Non-pigmented ciliary epithelial cell (primary cell): Measurements from ENCODE around the gene TTC39A.

ENCODE experiments used
- DNase-seq: peaks from one replicate; pipeline ENCODE4 v3.0.0-alpha.2; 2010; ENCODE audit warnings: low read depth

Gene TTC39A

DNA sequence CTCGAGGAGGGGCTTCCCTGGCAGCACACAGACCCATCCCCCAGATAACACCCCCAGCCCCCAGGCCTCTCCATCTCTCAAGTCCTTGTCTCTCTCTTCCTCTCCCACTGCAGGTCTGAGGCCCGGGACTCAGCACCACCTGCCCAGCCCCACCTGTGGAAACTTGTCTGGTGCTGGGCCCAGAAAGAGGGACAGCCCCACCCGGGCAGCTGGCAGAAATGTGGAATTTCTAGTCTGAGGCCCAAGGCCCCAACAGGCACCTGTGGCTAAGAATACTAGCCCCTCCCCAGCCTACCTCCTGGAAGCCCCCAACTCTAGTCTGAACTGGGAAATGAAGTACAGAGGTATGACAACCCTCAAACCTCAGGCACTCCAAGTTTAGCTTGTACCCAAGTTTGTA, 15.4 kb downstream of the TTC39A start:
- DNase-seq = no peak

DNA sequence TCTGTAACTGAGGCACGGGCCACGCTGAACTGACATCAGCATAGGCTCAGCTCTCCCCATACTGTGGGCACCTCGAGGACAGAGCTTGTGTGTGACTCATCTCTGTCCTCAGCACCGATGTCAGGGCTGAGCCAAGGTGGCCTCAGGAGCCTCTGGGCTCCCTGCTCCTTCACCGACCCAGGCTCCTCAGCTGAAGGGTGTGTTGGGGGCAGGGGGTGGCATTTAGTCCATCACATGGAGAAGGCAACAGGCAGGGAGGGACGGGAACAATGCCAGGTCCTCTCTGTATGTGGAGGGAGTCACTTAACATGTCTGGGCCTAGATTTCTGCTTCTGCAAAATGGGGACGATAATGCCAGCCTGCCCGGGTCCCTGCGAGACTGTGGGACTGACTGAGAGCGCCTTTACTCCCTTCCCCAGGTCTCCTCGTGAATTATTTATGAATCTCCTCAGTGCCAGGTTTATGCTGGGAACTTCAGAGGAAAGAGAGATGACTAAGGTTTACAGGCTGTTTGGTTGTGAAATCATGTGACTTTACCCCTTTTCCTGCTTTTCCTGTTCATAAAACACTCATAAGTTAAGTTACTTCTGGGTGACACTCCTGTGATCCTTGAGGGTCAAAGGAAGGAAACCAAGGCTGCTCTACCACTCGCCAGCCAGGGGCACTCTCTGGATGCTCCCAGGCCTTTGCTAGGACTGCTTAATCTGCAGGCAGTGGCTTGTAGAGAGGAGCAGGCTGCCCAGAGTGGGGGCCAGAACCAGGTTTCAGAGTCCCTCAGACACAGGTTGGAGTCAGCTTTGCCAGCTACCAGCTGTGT, 16.2 kb downstream of the TTC39A start:
- DNase-seq = no peak

DNA sequence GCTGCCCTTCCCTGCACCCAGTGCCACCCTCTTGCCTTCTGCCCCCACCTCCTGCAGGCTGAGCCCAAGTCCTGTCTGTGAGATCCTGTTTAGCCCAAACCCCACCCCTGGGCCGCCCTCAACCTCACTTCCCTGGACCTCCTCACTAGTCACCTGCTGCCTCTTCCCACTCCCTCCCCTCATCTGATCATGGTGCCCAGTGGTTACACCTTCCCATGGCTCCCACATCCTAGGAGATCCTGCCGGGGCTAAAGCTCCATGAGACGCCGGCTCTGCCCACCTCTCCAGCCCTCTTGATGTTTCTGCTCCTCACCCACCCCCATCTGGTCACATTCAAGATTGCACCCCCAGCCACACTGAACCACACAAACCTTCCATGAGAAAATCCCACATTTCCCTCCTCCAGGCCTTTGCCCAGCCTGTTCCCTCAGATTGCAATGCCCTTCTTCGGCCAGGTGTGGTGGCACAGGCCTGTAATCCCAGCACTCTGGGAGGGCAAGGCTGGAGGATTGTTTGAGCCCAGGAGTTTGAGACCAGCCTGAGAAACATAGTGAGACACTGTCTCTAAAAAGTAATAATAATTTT, 17.0 kb downstream of the TTC39A start:
- DNase-seq = no peak

DNA sequence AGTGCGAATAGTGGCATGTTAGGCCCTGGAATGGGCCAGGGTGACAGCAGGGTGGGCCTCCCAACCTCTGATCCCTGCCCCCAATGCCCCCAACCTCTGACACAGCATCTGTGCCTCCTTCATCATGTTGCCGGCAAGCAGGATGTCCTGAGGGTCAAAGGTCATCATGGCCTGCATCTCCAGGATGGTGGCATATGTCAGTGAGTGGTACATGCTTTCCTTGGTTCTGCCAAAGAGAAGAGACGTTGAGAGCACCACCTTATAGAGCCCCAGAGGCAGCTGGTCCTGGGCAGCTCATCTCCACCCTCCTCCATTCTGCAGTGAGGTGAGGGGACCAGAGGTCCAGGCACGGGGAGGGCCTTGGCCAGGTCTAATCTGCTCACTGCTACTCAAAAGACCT, 17.6 kb downstream of the TTC39A start:
- no peak for DNase-seq

DNA sequence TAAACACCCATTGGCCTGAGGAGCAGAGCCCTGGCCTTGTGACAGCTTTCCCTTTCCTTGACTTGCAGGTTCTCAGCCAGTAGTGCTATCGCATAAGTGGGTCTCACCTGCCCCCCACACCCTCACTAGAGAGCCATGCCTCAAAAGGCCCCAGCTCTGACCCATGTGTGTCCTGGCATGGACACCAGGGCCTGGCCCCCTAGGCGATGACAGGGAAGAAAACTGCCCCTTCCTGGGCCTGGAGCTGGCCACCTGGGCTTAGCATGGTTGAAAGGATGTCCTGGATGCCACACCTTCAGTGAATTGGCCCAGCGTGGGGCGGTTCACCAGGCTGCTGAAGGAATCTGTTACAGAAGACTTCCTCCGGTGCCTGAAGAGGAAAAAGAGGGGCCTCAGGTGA, 18.5 kb downstream of the TTC39A start:
- DNase-seq = no peak

DNA sequence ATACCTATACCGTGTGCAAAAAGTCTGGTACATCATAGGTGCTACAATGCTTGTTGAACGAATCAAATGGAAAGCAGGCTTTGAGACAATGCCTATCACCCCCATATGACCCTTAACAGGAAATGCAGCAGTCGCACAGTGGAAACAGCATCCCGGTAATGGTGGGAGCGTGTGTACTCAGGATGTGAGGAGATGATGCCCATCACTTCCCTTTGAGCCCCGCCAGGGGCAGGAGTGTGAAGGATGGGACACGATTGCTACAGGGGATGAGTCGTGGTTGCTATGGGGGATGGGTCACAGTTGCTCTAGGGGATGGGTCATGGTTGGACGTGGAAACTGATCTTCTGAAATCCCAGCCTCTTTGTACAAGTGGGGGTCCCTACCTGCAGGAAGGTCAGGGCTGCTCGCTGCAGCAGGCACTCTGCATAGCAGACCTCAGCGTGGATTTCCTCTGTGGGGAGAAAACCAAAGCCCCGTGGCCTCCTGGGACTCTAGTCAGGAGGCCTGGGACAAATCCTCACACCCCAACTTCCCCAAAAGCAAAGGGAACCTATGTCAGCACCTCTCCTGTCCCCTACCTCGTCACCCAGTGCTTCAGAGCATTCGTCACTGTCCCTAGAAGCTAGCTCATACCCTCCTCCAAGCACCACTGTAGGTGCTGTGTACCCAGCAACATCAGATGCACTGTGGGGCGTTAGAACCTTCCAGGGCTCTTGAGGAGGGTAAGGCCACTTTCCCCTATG, 19.3 kb downstream of the TTC39A start:
- no peak for DNase-seq

DNA sequence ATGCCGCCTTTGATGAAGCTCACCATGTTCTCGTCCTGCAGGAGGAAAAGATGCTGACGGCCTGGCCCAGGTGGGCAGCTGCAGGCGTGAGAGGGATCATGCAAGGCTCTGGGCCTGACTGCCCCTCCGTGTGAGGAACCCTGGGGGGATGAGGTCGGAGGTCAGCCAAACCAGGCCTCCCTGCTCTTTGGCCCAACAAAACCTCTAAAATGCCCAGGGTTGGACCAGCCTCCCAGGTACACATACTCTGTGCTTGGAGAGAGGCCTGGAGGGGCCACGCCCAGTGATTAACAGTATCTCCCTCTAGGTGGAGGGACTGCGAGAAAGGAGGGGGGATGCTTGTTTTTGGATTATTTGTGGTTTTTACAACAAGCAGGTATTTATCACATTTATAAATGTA, 21.1 kb downstream of the TTC39A start:
- DNase-seq = no peak

DNA sequence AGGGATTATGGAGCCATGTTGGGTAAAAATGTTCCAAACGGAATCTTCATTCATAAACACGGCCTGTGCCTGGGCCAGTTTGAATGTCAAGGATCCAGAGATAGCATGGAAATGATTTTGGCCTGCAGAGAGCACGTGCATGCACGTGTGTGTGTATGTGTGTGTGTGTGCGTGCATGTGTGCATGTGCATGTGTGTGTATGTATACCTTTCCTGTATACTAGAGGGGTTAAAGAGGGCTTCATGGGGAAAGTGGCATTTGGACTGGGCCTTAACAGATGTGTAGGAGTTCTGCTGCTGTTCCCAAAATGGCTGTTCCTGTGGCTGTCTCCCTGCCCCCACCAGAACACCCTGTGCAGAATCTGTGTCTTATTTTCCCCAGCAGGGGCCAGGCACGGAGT, 21.7 kb downstream of the TTC39A start:
- DNase-seq = no peak

DNA sequence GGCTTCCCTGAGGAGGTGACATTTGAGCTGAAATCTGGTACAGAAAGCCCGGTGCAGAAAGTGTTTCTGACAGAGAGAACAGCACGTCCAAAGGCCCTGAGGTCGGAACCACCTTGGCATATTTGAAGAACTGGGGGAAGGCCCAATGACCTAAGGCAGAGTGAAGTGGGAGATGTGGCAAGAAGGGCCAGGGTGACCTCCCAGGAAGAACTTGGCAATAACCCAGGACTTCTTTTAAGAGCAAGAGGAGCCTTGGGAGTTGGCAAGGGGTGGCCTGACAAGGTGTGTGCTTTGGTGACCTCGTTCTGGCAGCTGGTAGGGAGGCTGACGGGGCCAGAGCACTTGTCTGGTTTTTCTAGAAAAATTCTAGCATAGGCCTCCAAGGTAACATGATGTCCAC, 23.4 kb downstream of the TTC39A start:
- no peak for DNase-seq

DNA sequence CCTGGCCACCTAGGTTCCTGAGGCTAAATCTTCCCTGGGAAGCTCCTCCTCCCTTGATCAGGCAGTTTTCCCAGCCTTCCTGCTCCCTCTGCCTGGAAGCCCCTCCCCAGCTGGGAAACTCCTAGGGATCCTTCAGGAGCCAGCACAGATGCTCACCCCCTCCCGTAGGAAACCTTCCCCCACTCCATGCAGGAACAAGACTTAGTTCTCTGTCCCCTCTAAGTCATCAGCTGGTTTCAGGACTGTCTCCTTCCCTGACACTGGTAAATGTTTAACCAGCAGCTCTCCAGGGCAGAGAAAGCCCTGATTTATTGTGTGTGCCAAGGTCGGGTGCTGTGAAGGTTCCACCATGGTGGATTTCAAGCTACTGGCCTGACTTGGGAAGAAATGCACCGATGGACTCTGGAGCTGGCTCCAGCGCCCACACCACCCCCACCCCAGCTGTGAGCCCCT, 25.0 kb downstream of the TTC39A start:
- no peak for DNase-seq

DNA sequence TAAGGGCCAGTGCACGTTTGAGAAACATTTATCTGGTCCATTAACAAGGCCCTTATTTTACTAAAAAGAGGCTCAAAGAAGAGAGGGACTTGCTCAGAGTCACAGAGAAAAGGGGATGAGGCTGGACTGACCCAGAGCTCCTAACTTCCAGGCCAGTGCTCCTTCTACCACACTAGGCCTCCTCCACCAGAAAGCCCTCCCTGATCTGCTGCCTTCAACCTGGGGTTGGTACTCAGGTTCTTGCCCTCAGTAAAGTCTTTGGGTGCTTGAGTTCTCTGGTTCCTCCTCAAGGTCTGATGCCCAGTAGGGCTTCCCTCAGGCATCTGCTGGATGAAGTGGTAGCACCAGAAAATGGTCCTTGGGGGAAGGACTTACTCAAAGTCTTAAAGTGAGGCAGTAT, 26.0 kb downstream of the TTC39A start:
- no peak for DNase-seq

DNA sequence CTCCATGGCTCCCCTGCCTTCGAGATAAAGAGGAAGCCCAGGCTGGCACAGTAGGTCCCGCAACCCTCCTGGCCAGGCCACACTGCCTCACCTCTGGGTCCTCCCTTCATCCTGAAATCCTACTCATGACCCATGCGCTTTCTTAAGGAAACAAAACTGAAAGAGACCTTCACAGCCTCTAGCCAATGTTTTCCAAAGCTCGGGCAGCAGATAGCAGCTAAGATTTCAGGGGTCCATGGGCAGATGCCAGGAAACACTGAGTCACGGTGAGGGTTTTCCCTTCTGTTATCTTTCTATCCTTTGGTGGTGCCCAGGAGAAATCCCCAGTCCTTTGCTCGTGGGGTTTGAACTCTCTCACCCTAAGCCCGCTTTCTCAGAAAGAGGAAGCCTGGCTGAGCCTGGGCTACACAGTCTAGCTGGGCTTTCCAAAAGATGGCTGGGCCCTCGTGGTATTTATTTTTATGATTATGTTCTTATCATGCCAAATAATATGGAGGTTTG, 26.6 kb downstream of the TTC39A start:
- no peak for DNase-seq

DNA sequence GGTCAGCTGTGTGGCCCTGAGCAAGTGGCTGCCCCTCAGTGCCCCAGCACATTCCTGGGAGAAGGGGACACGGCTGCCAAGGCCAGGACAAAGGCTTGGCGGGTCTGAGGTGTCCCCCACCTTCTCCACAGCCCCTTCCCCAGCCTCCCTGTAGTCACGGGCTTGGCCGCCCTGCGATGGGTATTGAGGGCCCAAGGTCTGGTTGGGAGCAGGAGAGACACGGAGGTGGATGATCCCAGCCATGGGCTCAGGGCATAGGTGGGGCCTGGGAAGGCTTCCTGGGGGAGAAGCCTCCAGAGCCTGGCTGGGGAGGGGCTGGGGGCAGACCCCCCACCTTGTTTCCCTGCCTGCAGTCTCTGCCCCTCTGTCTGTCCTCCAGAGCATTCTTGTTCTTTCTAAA, 27.0 kb downstream of the TTC39A start:
- DNase-seq = no peak

DNA sequence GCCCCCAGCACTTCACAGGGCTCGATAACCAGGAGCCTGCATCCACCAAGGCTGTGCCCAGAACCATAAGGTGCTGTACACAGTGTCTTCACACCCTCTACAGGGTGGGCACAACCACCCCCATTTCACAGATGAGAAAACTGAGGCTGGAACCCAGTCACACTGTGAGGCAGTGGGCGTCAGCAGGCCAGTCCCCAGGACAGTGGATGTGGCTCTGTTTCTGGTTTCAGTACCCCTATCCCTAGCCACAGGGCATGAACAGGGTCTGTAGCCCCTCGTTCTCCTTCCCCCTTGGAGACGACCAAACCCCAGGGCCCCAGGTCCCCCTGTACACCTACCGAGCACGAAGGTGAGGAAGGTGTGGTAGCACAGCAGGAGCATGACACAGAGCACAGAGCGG, 27.6 kb downstream of the TTC39A start:
- no peak for DNase-seq

DNA sequence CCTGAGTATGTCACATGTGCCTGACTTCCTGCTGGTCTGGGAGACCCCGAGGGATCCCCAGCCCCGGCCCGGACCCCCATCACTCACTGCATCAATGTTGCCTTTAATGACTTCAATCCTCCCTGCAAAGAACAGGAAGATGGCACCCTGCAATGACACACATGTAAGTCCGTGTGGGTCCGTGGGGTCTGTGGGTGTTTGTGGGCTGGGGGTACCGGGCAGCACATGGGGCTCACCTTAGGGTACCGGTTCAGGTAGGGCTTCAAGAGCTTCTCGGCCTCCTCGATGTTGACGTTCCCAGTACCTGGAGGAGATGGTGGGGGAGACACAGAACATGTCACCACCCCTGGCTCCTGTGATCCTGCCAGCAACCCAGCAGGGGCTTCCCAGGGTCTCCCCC, 28.1 kb downstream of the TTC39A start:
- DNase-seq = no peak

DNA sequence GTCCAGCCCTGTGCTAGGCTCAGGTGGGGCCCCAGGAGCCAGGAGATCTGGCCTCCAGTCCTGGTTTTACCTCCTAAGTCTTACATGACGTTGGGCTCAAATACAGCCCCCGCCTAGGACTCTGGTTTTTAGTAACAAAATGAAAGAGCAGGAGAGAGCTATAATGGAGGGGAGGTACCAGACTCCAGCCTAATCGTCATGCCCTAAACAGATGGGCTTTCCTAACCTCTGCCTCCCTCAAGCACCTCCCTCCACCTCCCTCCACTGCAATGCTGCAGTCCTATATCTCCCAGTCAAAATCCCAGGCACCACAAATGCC, 28.6 kb downstream of the TTC39A start:
- DNase-seq = no peak

DNA sequence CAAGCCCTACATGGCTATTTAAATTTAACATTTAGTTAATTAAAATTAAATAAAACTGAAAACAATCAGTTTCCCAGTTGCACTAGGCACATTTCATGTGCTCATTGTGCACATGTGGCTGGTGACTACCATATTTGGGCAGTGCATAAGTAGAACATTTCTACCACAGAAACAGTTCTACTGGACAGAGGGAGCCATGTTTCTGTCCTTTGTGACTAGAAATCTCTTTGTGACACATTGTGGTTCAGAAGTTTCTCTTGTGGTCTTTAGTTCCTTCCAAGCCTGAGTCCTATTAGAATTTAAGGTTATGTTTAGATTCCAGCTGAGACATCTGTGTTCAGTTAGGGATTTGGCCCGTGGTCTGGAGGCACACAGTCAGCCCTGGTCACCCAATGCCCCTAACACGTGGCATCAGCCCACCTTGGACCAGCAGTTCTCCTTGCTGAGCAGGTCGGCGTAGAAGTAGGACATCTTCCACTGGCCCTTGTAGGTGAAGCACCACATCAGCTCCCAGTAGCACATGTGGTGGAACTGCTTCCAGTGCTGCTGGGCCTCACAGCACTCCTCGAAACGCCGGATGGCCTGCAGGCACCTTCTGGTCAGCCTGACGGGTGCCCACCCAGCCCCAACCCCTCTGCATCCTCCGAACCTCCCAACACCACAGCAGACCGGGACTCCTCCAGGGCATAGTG, 29.1 kb downstream of the TTC39A start:
- no peak for DNase-seq

DNA sequence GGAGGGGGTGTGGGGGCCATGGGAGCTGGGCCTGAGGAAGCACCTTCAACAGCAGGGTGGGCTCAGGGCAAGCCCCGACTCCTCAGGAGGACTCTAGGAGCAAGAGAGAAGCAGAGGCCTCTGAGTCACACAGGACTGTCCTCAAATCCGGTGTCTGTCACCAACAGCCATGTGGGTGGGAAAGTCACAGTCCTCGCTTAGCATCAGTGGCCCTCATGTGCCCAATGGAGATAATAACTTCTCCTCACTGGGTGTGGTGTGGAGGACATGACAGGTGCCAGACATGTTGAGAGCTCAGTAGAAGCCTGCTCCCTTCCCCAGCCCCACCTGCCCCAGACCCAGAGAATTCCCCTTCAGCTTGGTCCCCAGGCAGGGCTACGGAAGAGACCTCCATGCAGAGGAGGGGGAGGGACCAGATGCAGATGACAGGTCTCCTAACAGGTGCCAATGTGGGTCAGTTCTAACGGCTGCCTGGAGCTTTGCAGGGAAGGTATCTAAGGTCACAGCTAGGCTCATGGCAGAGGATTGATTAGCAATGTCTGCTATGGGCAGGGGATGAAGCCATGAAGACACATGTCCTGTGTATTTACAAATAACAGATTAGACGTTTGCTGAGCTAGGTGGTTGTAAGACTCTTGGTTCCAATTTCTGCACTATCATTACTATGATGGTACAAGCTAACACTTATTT, 30.2 kb downstream of the TTC39A start:
- DNase-seq = no peak

DNA sequence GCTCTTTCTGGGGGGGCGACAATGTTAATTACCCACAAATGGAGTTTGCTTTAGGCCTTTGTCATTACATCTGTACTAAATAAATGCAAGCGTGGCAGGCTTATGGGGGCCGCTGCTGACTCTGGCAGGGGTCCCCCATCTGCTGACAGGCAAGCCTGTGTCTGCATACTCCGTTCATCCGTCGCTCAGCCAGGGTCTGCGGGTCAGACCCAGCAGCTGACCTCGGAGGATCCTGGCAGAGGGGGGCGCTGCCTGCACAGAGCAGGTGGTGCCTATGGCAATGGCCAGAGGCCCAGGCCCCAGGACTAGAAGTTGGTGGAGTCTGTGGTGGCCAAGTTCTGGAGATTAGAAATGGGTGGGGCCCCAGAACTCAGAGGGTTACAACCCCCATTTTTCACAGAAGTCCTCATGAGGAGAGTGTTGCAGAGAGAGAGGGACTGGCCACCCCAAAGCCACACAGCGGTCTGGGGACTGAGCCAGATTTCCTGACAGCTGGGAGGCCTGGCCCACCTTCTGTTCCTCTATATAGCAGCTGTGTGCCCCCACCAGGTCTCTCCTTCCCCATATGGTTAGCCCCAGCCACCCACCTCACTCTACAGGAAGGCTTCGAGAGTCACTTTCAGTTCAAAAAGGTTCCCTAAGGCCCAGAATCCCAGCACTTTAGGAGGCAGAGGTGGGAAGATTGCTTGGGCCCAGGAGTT, 31.0 kb downstream of the TTC39A start:
- DNase-seq = no peak

DNA sequence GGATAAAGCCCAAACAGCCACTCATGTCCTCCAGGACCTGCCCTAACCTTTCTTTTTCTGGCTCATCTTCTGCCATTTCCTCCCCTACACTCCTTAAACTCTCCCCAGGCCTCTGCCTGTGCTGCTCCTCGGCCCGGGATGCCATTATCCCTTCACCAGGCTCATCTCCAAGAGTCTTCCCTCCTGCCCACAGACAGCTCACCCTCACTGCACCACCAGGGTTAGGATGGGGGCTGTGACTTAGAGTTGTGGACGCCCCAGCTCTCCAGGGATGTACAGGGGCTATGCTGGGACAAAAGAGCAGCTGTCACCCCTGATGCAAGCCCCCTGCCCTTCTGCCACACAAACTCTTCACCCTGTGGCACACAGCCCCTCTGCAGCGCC, 32.0 kb downstream of the TTC39A start:
- no peak for DNase-seq
